HG02973 (cell line): Measurements from ENCODE around the gene MMS22L.

Experiments used
- ATAC-seq: cut with Tn5 transposase; IDR thresholded peaks from one replicate; pipeline ENCODE4 v1.9.1; 2021; ENCODE audit warnings: moderate library complexity; ENCODE audit not compliant: unreplicated experiment

Gene MMS22L

DNA sequence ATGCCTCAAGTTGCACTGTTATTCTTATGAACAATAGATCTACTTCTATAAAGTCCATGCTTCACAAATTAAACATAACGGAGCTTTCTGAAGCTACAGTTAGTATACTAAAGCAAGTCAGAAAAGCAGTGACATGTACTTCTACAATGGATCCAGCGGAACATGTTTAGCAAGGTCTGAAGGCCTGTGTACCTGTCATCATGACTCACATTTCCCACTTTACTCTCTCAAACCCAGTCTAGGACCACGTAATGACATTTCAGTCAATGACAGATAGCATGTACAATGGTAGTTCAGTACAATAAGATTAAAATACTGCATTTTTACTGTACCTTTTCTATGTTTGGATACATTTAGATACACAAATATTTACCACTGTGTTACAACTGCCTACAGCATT is 132.1 kb downstream of the MMS22L start:
- ATAC-seq = no peak

DNA sequence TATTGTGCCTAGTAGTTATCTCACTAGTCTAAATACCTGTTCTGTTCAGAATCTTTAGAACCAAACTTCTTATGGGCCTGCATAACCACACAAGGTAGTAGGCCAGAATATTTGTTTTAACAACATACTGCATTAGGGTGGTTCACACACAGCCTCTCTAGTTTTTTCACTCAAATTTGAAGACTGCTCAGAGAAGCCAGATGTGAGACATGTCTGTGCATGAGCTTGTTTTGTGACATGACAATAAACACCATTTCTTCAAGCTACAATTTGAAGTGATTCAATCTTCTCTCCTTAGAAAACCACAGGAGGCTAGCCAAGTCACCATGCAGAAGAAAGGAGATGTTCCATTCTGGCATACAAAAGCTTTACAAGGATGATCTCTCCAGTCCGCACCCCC is 135.6 kb downstream of the MMS22L start:
- ATAC-seq = no peak

DNA sequence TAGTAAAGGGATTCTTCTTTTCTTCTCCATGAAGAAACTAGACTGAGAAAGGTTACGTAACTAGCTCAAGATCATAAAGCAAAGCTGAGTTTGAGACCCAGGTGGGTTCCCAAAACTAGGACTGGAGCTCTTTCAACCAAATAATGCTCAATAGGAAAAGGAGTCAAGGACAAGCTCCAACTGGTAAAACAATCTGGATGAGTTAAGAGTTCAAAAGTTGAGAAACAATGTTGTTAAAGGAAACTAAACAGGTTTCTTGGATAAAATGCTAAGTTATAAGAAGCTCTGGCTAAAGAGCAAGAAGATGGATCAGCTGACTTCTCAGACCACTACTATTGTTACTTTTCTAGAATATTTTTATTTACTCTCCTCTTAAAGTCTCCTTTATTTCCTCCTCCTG is 137.3 kb downstream of the MMS22L start:
- no peak for ATAC-seq

DNA sequence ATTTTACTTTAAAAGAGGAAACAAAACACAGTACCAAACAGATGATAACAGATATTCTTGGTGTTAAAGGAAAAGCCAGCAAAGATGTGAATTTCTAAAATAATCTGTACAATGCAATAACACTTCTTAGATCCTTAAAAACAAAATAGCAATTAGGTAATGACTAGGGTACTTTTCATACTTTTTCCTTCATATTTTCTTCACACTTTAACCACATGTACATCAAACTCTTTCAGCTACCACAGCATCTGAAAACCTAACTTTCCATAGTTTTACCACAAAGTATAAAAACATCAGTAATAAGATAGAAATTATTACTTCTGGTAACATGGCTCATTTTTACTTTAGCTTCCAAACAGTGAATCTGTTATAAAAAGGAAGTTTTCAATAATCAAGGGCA is 141.3 kb downstream of the MMS22L start:
- ATAC-seq = no peak

DNA sequence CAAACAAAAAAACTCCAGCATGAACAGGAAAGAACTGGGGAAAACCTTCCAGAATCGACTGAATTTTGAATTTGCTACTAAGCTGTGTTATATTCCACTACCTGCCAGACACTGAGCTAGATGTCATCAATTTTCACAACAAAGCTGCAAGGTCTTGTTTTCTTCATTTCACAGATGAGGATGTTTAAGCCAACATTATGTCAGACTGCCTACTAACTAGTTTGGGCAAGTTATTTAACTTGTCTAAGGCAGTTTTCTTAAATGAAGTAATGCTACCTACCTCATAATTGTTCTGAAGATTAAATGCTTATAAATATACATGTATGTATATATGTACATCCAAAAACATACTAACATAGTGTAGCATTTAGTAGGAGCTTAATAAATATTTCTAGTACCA is 144.4 kb downstream of the MMS22L start:
- ATAC-seq = no peak

DNA sequence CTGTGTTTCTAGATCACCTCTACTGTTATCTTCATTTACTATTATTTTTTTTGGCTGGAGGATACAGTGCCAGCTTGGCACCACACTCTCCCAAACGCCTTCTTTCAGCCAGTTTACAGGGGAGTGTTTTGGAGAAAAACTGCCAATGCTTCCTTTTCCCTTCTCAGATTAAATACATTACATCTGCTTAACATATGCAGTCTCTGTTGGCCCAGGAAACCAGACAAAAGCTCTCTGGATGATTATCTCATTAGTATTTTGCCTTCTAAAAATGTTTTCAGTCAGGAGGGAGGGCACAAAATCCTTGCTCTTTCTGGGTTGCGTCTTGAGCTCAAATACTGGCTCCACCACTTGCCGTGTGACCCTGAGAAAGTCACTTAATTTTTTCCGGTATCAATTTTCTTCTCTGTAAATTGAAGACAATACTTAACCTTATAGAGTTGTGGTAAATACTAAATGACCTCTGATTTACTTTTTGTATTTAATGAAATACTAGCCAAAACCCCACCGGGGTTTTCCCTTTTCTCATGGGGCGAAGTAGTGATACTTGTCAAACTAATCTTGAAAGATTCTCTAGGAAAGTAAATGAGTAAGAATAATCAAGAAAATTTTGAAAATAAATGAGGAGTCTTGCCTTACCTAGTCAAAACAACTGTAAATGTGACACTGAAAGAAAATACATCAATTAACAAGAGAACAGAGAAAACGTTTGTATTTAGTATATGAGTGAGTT is 146.2 kb downstream of the MMS22L start:
- no peak for ATAC-seq

DNA sequence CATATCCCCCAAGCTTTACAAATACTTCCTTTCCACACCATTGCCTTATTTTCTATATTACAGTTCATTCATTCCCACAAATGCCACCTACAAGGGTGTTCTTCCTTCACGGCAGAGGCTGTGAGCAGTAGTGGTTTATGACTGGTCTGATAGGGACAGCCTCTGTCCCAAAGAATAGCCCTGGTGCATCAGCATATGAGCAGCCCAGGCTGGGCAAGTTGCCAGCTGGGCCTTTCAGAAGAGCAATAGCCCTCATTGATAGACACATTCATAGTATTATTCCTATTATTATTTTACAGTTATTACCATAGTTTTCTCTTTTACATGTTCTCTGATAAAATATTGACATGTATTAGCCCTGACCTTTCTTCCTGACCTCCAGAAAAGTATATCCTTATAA is 149.9 kb downstream of the MMS22L start:
- no peak for ATAC-seq

DNA sequence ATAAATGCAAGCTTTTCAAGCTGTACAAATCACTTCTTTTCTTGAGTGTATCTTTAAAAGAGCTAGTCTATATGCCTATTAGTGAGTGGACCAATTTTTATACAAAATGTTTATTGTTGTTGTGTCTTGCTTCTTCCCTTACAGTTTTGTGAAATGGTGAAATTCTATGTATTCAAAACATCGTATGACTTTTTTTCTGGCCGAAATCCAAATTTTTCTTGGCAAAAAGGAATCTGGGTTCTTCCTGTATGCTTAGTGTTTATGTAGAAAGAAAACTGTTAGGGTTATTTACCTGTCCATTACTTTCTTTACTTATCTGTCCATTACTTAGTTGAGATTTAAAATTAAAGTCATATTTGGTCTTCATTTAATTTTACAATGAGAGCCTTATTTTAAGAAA is 153.9 kb downstream of the MMS22L start:
- ATAC-seq = no peak

DNA sequence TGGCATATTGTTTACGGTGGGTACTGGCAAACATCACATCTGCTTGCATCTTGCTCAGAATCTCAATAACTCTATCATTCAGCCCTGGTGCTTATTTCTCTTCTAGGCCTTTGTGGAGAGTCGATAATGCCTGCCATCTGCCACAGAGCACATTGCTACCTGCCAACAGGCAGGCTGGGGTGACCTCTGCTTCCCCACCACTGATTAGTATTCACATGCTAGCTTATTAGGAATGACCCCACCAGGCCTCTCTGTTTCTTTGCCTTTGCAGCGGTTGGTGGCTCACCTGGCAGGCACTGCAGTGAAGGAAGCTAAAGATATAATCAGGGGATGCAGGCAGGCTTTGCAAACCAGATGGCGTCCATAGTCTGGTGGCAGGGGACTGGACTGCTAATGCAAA is 154.5 kb downstream of the MMS22L start:
- ATAC-seq = no peak

DNA sequence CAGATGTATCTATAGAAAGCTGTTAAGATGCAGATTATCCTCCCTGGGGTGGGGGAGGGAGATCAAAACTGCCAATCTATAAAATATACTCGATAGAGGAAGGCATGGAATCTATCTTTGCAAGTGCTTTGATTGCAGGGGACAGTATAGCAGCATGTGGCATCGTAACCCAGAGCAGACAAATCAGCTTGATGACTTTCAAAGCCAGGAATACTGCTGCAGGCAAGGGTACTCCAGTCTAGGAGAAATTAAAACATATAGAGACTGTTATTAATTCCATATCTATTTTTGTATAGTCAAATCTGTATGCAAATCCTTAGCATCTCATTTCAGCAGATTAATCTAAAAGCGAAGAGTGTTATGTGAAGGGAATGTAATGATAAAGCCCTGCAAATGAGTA is 159.4 kb downstream of the MMS22L start:
- ATAC-seq = no peak

DNA sequence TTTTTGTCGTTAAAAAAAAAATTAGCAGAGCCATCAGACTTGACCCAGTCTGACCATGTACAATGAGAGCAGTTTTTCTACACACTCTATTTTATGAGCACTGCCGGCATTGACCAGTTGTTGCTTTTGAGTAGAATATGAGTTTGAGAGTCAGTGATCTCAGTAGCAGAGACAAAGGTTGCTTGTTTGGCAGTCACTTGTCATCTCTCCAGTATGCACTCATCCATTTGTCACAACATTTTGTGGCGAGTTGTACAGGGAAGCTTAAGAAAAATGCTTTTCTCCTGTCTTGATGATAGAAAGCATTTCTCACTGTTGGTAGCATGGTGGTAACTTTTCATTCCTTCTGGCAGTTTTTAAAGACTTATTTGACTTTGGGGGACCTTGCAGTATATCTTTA is 159.9 kb downstream of the MMS22L start:
- ATAC-seq = no peak

DNA sequence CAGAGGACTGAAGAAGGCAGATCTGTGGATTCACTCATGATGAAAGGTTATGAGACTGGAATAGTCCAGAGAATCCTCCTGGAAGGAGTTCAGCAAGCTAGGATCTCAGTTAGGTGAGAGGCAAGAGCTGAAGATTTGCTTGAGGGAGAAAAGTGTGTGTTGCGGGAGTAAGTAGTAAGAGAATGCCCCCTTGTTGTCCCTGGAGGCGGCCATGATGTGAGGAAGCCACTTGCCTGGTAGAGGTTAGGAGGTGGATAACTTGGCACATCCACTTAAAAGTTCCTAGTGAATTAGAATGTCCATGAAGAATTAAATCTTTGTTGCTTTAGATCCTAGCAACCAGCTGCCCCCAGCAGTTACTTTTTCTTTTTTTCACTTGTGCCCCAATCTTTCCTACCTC is 162.5 kb downstream of the MMS22L start:
- no peak for ATAC-seq

DNA sequence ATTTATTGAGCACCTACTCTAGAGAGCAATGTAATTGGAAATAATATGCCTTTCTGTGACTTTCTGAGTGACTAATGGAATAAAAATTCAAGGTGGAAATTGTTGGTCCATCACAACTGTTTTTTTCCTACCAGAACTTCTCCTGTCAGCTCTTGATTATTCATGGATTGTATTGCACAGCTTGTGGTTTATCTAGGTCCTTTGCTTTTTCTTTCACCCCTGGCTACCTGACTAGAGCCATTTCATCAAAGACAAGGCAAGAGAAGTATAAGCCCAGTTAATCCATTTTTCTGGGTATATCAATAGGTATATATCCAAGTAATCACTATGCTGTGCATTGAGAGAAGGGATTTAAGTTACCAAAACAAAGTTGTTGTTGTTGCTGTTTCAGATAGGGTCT is 168.4 kb downstream of the MMS22L start:
- no peak for ATAC-seq

DNA sequence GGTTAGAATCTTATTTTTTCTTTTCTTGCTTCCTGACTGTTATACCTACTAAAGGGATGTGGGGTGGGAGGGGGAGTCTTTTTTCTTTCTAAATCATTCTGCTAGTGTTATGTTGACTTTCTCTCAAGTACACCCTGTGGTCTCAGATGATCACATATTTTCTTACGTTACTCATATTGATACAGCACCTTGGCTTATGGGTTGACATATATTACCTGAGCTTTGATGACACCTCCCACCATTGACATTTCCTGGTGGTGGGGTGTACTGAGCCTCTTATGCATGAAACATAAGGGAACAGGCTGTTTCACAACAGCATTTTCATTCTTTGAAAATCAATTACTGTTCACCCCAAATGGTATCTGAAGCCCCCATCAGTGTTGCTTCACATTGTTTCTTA is 169.8 kb downstream of the MMS22L start:
- ATAC-seq = no peak

DNA sequence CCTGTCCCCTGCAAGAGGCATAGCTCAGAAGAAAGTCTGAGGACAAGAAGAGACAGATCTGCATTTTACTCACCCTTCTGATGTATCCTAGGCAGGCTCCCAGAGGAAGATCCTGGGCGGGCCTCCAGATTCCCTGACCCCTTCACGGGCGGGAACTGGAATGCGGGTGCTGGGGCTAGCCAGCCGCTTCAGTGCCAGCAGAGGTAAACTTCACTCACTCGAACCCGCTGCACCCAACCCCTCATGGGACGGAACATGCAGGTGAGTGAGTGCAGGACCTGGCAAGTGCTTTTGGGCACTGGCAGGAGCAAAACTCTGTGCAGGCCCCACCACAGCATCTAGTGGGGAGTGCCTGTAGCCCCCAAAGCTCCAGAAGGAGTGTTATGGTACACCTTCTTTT is 171.8 kb downstream of the MMS22L start:
- ATAC-seq = no peak

DNA sequence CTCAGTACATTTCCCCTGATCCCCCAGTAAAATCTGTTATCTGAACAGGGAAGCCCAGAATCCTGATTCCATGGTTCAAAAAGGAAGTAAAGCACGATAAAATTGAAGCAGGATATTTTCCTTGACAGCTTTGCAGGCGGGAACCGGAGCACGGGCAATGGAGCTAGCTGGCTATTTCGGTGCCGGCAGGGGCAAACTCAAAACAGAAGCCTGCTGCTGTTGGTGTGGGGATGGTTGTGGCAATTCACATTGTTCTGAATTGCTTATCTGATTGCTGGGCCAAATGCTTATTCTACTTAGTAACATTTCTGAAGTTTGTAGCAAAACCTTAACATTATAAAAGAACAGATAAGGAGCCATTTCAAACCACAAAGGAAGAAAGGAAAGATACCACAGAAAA is 172.4 kb downstream of the MMS22L start:
- ATAC-seq = no peak

DNA sequence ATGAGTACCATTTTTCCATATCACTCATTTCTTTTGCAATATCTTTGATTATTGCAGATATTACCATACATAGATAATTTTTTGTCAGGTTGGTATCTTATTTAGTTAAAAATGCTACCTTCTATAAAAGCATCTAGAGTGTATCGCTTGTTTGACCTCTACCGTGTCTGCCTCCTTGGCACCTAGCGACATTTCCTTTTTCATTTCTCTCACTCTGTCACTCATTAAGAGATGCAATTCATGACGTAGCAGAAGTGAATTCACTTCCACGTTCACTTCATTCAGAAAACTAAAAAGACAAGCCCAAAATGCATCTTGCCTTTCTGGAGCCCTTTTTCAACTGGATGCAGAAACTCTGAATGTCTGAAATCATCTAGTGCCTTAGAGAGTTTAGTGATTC is 172.9 kb downstream of the MMS22L start:
- no peak for ATAC-seq

DNA sequence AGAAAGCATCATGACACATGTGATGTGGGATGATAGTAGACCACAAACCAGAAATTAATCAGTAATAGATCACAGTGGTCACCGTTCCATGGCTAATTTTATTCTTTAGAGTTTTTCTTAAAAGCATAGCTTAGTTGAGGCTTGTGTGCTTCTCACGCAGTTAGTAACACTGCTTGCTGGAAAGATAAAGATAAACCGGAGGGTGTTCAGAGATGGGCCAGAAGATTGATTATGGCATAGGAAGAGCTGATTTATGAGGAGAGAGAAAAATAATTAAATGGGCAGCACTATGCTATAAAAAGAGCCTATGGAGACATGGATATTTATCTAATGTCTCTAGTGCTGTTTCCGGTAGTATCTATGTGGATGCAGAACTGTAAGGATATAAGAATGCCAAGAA is 173.6 kb downstream of the MMS22L start:
- no peak for ATAC-seq

DNA sequence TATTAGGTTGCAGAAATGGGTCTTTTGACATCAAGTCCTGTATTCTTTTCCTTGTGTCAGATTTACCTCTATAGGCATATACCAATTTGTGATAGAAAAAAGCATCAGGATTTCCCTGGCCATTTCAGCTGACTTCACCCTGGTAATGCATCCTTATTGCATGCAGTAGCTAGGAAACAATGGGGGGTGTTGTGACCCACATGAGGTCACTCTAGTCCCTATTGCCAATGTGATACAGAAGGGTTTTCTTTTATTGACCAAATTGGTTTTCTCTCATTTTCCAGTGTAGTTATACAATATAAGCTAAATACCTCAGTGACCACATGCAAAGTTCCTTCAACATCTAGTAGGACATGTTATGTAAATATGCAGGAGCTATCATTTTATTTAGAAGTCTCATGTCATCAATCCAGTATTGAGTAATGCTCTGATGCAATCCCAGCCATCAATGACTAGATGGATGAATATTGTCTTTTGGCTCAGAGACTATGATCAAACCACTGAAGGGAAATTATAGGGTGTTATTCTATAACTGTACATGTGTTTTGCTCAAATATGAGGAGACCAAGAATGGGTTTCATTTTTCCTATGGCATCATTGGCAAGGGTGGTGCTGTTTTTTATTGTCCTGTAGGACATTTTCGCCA is 180.7 kb downstream of the MMS22L start:
- no peak for ATAC-seq

DNA sequence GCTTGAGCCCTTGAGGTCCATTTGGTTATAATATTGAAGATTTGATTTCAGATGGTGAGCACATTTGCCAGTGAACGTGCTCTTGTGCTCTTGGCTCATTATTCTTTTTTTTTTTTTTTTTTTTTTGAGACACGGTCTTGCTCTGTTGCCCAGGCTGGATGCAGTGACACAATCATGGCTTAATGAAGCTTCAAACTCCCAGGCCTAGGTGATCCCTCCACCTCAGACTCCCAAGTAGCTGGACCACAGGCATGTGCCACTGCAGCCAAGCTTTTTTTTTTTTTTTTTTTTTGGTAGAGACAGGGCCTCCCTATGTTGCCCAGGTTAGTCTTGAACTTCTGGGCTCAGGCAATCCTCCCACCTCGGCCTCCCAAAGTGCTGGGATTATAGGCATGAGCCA is 182.3 kb downstream of the MMS22L start:
- ATAC-seq = no peak

DNA sequence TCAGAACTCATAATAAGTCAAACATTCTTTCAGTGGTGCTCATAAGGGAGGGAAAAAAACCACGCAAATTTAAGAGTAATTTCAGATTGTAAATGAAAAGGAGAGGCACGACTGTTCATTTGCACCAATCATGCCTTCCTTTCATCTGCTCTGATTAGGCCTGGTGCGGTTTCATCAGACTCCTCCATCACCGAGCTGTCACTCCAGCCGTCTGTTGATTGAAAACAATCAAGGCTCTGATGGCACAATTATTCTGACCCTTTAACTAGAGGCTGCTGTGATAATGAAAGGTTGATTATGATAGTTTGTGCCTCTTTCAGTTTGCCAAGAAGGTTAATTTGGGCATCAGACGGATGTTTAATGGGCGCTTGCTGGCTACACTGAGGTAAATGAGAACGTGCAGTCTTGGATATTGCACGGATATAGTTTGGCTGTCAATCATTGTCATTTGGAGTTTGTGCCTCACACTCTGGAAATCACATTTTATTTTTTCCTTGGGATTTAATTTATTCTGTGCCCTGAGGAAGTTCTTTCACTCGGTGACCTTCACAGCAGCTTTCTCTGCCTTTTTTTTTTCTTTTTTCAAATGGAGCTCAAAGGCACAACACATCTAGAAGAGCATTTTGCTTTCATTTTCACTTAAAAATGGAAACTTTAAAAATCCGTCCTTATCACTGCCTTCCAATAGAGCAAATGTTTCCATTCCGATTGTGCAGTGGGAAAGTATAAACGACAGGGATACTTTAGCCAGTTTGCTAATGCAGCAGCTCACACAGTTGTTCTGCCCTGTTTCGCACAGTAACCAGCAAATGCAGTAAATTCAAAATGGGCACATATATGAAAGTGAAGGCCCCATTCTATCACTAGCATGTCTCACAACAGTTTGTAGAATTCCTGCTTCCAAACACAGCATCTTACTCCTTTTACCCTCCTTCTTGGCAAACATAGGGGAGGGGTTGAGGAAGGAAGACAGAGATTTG is 185.7 kb downstream of the MMS22L start:
- ATAC-seq = no peak
